GM23248 (cell line): Measurements from ENCODE around the gene ANKRD40. TPM values are rescaled to one million over a fixed set of nuclear protein-coding genes. Genes with fewer than 3 reads are reported as not detected.
"Not testable (repeated sequence)": the region's sequence is repeated elsewhere in the genome, so short reads cannot be mapped to it uniquely, and the experiment has no call there.

Source experiments
- DNase-seq: peaks from one replicate; pipeline ENCODE4 v3.0.0-alpha.2; 2015
- H2AFZ ChIP-seq: fragments of 200-600 bp; sonication (generic); 2 replicates; pipeline ENCODE4 v1.6.1; 2016; ENCODE audit warnings: antibody characterized with exemption
- H3F3A ChIP-seq: fragments of 200-600 bp; sonication (generic); 2 replicates; pipeline ENCODE4 v1.6.1; 2016; ENCODE audit warnings: mild to moderate bottlenecking, antibody characterized with exemption, mixed run types; ENCODE audit not compliant: insufficient read depth
- H3K27ac ChIP-seq: fragments of 200-600 bp; sonication (generic); 2 replicates; pipeline ENCODE4 v1.5.1; 2016; ENCODE audit warnings: mild to moderate bottlenecking
- H3K27me3 ChIP-seq: fragments of 200-600 bp; sonication (generic); replicated peaks from 2 replicates; pipeline ENCODE4 v1.6.1; 2016; ENCODE audit warnings: mild to moderate bottlenecking; ENCODE audit not compliant: insufficient read depth
- H3K36me3 ChIP-seq: fragments of 200-600 bp; sonication (generic); 2 replicates; pipeline ENCODE4 v1.6.1; 2016; ENCODE audit warnings: low read depth, mild to moderate bottlenecking
- H3K4me1 ChIP-seq: fragments of 200-600 bp; sonication (generic); 2 replicates; pipeline ENCODE4 v1.6.1; 2016; ENCODE audit warnings: mild to moderate bottlenecking; ENCODE audit not compliant: insufficient read depth
- H3K4me2 ChIP-seq: fragments of 200-600 bp; sonication (generic); one replicate; pipeline ENCODE4 v1.6.1; 2016; ENCODE audit warnings: mild to moderate bottlenecking; ENCODE audit not compliant: unreplicated experiment
- H3K4me3 ChIP-seq: fragments of 200-600 bp; sonication (generic); 2 replicates; pipeline ENCODE4 v1.5.1; 2016; ENCODE audit warnings: mild to moderate bottlenecking
- H3K79me2 ChIP-seq: fragments of 200-600 bp; sonication (generic); 2 replicates; pipeline ENCODE4 v1.6.1; 2016; ENCODE audit warnings: mild to moderate bottlenecking; ENCODE audit not compliant: insufficient read depth
- H3K9ac ChIP-seq: fragments of 200-600 bp; sonication (generic); 2 replicates; pipeline ENCODE4 v1.6.1; 2016; ENCODE audit warnings: mild to moderate bottlenecking
- H3K9me2 ChIP-seq: fragments of 200-600 bp; sonication (generic); 2 replicates; pipeline ENCODE4 v1.6.1; 2016; ENCODE audit warnings: mixed run types, mild to moderate bottlenecking, moderate library complexity; ENCODE audit not compliant: insufficient read depth
- H3K9me3 ChIP-seq: fragments of 200-600 bp; sonication (generic); one replicate; pipeline ENCODE4 v1.6.1; 2017; ENCODE audit warnings: low read depth
- H4K20me1 ChIP-seq: fragments of 200-600 bp; sonication (generic); 2 replicates; pipeline ENCODE4 v1.6.0; 2016; ENCODE audit not compliant: insufficient read depth
- EZH2 ChIP-seq: fragments of 200-600 bp; sonication (generic); IDR thresholded peaks from 2 replicates; pipeline ENCODE4 v1.6.1; 2018; ENCODE audit warnings: antibody characterized with exemption, mild to moderate bottlenecking; ENCODE audit not compliant: insufficient read depth, poor library complexity, severe bottlenecking
- EZH2phosphoT487 ChIP-seq: fragments of 200-600 bp; sonication (generic); IDR thresholded peaks from 2 replicates; pipeline ENCODE4 v1.6.1; 2018; ENCODE audit warnings: antibody characterized with exemption, moderate library complexity, mild to moderate bottlenecking, low read depth; ENCODE audit not compliant: insufficient read depth
- WGBS, 2 experiments: methylation state at CpG; one replicate each; pipeline ENCODE4 v1.1.6; 2015 to 2017; ENCODE audit warnings: low lambda C conversion rate in 2 of 2, low coverage in 1 of 2; ENCODE audit errors: missing lambda C conversion rate in 2 of 2; 5-methylcytosine and 5-hydroxymethylcytosine counted together
- in situ Hi-C: fragments of 300-500 bp; cut with MboI; formaldehyde crosslinking; loops from 2 replicates; pipeline ENCODE4 v1.15.0; 2020
- polyA plus RNA-seq: library from polyadenylated mRNA; unstranded; fragments of >200 nt; fragmentation: Nextera tagmentation; extraction: Ambion mirVana; gene quantifications from 2 replicates; pipeline ENCODE4 v1.2.1, GENCODE V29; 2016
- total RNA-seq: library from RNA; depleted of rRNA; stranded (reverse); fragments of >200 nt; shearing (Covaris generic); gene quantifications from 2 replicates; pipeline ENCODE4 v1.2.3, GENCODE V29; 2014

Gene ANKRD40
- total and polyA plus RNA-seq, 2 experiments from 2014 or later, result 20.2 to 36.5 TPM

- Histone ChIP-seq H2AFZ (no peak overlapping the region), H3K9me2 (no peaks in the 10 kb centered on the region), H3K9me3 (no peaks in the 10 kb centered on the region), H3K4me3 (no peak overlapping the region), H3K27me3 (no peaks in the 10 kb centered on the region), H3K36me3 (no peaks in the 10 kb centered on the region), H3K27ac (0 out of 2 replicates have a peak overlapping the region, but pooled peaks have one; percentile 11), H3K4me2 (no peak overlapping the region), H3K4me1 (peaks cover 20% of the 10 kb centered on the region), H3K79me2 (peaks cover 100% of the 10 kb centered on the region), H4K20me1 (peaks cover 64% of the 10 kb centered on the region), H3K9ac (no peak overlapping the region), H3F3A (peaks cover 10% of the 10 kb centered on the region)
- no peak for DNase-seq
- in situ Hi-C loops, result no loop called here
- WGBS, 2 experiments, result 76 to 86% methylated on average over 5 of the region's 5 CpGs
- no peak for TF ChIP-seq EZH2
- no peak for TF ChIP-seq EZH2phosphoT487
Measured at GRCh38 chr17:50728881-50729765, 21.4 kb upstream of the ANKRD40 start.

GRCh38 chr17:50728112-50728429, 20.4 kb upstream of the ANKRD40 start:
- TF ChIP-seq EZH2 (no peak), EZH2phosphoT487 (no peak)
- Histone ChIP-seq H3F3A (peaks cover 10% of the 10 kb centered on the region), H3K4me2 (no peak overlapping the region), H3K27me3 (no peaks in the 10 kb centered on the region), H3K27ac (no peak overlapping the region), H3K79me2 (peaks cover 100% of the 10 kb centered on the region), H3K9me3 (no peaks in the 10 kb centered on the region), H2AFZ (no peak overlapping the region), H3K9me2 (no peaks in the 10 kb centered on the region), H3K4me3 (no peak overlapping the region), H4K20me1 (peaks cover 74% of the 10 kb centered on the region), H3K4me1 (peaks cover 24% of the 10 kb centered on the region), H3K9ac (no peak overlapping the region), H3K36me3 (no peaks in the 10 kb centered on the region)
- in situ Hi-C loops, result no loop called here
- DNase-seq, result no peak
- 91 to 92% methylated on average over 2 of the region's 2 CpGs for WGBS, 2 experiments

- 87 to 88% methylated on average over 12 of the region's 12 CpGs for WGBS, 2 experiments
- DNase-seq, result no peak
- in situ Hi-C loops, result no loop called here
Measured at GRCh38 chr17:50725769-50726655, 18.3 kb upstream of the ANKRD40 start.

GRCh38 chr17:50724622-50725021, 16.9 kb upstream of the ANKRD40 start:
- H2AFZ ChIP-seq, H3K9me2 ChIP-seq, H3K9ac ChIP-seq, H3K27ac ChIP-seq, H3K4me2 ChIP-seq, H3K36me3 ChIP-seq, H3K27me3 ChIP-seq, H3K9me3 ChIP-seq, H3K4me3 ChIP-seq, DNase-seq, in situ Hi-C loops: not testable (repeated sequence)
- H3K4me1 ChIP-seq, result peaks cover 25% of the 10 kb centered on the region
- peaks cover 23% of the 10 kb centered on the region for H3F3A ChIP-seq
- peaks cover 100% of the 10 kb centered on the region for H3K79me2 ChIP-seq
- peaks cover 67% of the 10 kb centered on the region for H4K20me1 ChIP-seq
- WGBS, 2 experiments, result 89 to 95% methylated on average over 4 to 6 of the region's 6 CpGs

More at GRCh38 chr17:50725769-50726655, 18.3 kb upstream of the ANKRD40 start:
- Histone ChIP-seq H4K20me1 (peaks cover 76% of the 10 kb centered on the region), H3K4me2 (no peak overlapping the region), H3K36me3 (no peaks in the 10 kb centered on the region), H3K4me3 (no peak overlapping the region), H3K79me2 (peaks cover 100% of the 10 kb centered on the region), H3K27me3 (no peaks in the 10 kb centered on the region), H3K9ac (no peak overlapping the region), H3K9me3 (no peaks in the 10 kb centered on the region), H3K4me1 (peaks cover 32% of the 10 kb centered on the region), H3F3A (peaks cover 12% of the 10 kb centered on the region), H3K27ac (no peak overlapping the region), H2AFZ (no peak overlapping the region), H3K9me2 (no peaks in the 10 kb centered on the region)
- TF ChIP-seq EZH2phosphoT487, result no peak
- TF ChIP-seq EZH2, result no peak
